Activated CD4-positive, alpha-beta T cell treated with anti-CD3 and anti-CD28 coated beads, Interleukin-2, amount 10 ng/mL, durations not matched to agents 24 days and 14 days (primary cell): ENCODE data around the gene LY9. TPM values are rescaled to one million over a fixed set of nuclear protein-coding genes. Genes with fewer than 3 reads are reported as not detected.
A peak's percentile ranks its signal among the peaks of the same experiment; 100 is the strongest.

Source experiments
- DNase-seq: peaks from one replicate; pipeline ENCODE4 v3.0.0; 2022
- H3K27ac Mint-ChIP-seq: one replicate; pipeline ENCODE4 v1.8.0; 2022; ENCODE audit warnings: mild to moderate bottlenecking, mixed read lengths
- H3K27me3 Mint-ChIP-seq: one replicate; pipeline ENCODE4 v1.8.0; 2022; ENCODE audit warnings: mixed read lengths
- H3K36me3 Mint-ChIP-seq: one replicate; pipeline ENCODE4 v1.8.0; 2022; ENCODE audit warnings: low read depth, mild to moderate bottlenecking, mixed read lengths
- H3K4me1 Mint-ChIP-seq: one replicate; pipeline ENCODE4 v1.8.0; 2021; ENCODE audit warnings: mixed read lengths
- H3K4me3 Mint-ChIP-seq: one replicate; pipeline ENCODE4 v1.8.0; 2022; ENCODE audit warnings: mild to moderate bottlenecking, moderate library complexity, mixed read lengths
- H3K9me3 Mint-ChIP-seq: one replicate; pipeline ENCODE4 v1.8.0; 2021; ENCODE audit warnings: mixed read lengths
- intact Hi-C: fragments of 100-400 bp; cut with micrococcal nuclease; formaldehyde crosslinking; loops from one replicate; pipeline ENCODE4 v1.15.1; 2023
- total RNA-seq: library from RNA; stranded (reverse); gene quantifications from 2 replicates; pipeline ENCODE4 v1.2.3, GENCODE V29; 2022

LY9 gene
- total RNA-seq, 1 donor from 2014 or later, result 0.30 TPM

DNA sequence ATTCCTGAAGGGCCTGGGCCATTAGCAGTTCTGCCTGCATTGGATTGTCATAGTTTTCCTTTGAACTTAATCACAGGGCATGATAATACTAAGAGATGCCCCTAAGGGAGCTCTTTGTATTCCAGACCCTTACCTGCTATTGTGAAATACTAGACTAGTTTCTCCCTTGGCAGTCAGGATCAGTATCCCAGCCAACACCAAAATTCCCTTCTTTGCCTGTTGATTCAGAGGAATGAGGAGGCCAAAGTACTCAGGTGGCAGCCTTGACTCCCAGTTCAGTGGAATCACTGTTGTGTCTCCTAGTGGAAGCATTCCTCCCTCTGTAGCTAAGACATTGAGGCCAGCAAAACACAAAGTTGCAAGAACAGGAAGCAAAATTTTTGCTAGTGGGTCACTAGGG lies 36.2 kb upstream of the LY9 start:
- no peak overlapping the region for H3K4me3 Mint-ChIP-seq
- DNase-seq, result no peak
- no peak overlapping the region for H3K27ac Mint-ChIP-seq
- no peaks in the 10 kb centered on the region for H3K27me3 Mint-ChIP-seq
- peaks cover 31% of the 10 kb centered on the region for H3K4me1 Mint-ChIP-seq
- intact Hi-C loops, result no loop called here
- H3K36me3 Mint-ChIP-seq, result peaks cover 10% of the 10 kb centered on the region
- peaks cover 31% of the 10 kb centered on the region for H3K9me3 Mint-ChIP-seq

DNA sequence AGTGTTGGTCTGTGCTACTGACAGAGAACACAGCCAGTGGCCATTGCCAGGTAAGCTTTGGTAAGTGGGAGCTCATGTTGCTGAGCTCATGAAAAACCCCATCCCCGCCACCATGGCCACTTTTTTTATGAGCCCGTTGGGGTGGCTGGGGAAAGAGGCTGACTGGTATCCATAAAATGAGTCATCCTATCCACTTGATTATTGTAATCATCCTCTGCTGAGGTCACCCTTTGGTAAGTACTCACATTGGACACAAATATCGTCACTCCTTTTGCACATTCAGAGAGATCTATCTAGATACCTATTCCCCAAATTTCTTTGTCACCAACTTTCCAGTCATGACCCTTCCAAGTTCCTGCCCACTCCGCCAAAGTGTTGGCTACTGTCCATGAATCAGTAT lies 34.9 kb upstream of the LY9 start:
- no peak for DNase-seq
- intact Hi-C loops, result no loop called here
- Mint-ChIP-seq H3K4me3 (no peak overlapping the region), H3K27ac (no peak overlapping the region), H3K27me3 (no peaks in the 10 kb centered on the region), H3K9me3 (peaks cover 27% of the 10 kb centered on the region), H3K4me1 (peaks cover 25% of the 10 kb centered on the region), H3K36me3 (peaks cover 10% of the 10 kb centered on the region)

- peaks cover 24% of the 10 kb centered on the region for H3K4me1 Mint-ChIP-seq
- peaks cover 23% of the 10 kb centered on the region for H3K9me3 Mint-ChIP-seq
- peaks cover 8% of the 10 kb centered on the region for H3K36me3 Mint-ChIP-seq
- H3K27me3 Mint-ChIP-seq, result no peaks in the 10 kb centered on the region
- DNase-seq, result no peak
- no peak overlapping the region for H3K27ac Mint-ChIP-seq
- no peak overlapping the region for H3K4me3 Mint-ChIP-seq
- intact Hi-C loops, result no loop called here
Observed at GRCh38 chr1:160761886-160762285, 34.1 kb upstream of the LY9 start.

- H3K27ac Mint-ChIP-seq, result no peak overlapping the region
- H3K4me1 Mint-ChIP-seq, result peaks cover 32% of the 10 kb centered on the region
- H3K4me3 Mint-ChIP-seq, result no peak overlapping the region
Observed at GRCh38 chr1:160763993-160764392, 32.0 kb upstream of the LY9 start.

GRCh38 chr1:160767395-160768294 lies 28.3 kb upstream of the LY9 start:
- peak; percentile 80 for DNase-seq
- Mint-ChIP-seq H3K4me1 (peaks cover 30% of the 10 kb centered on the region), H3K9me3 (no peaks in the 10 kb centered on the region), H3K27ac (peak overlapping the region; percentile 98), H3K27me3 (peaks cover 2% of the 10 kb centered on the region), H3K4me3 (peak overlapping the region; percentile 88), H3K36me3 (peaks cover 5% of the 10 kb centered on the region)
- intact Hi-C loops, result loop anchor here (1.0 to 5.0 kb wide), 6 partner anchors 23 to 140 kb away; no protein-coding TSS in a partner anchor

More at GRCh38 chr1:160763993-160764392, 32.0 kb upstream of the LY9 start:
- intact Hi-C loops, result no loop called here
- DNase-seq, result no peak
- Mint-ChIP-seq H3K27me3 (peaks cover 2% of the 10 kb centered on the region), H3K9me3 (peaks cover 19% of the 10 kb centered on the region), H3K36me3 (peaks cover 9% of the 10 kb centered on the region)

GRCh38 chr1:160768295-160768657 lies 27.7 kb upstream of the LY9 start:
- intact Hi-C loops, result loop anchor here (1.0 to 5.0 kb wide), 3 partner anchors 41 to 141 kb away; no protein-coding TSS in a partner anchor
- peak overlapping the region; percentile 98 for H3K27ac Mint-ChIP-seq
- H3K36me3 Mint-ChIP-seq, result peaks cover 5% of the 10 kb centered on the region
- H3K4me3 Mint-ChIP-seq, result peak overlapping the region; percentile 88
- H3K27me3 Mint-ChIP-seq, result peaks cover 2% of the 10 kb centered on the region
- peak; percentile 95 for DNase-seq
- no peaks in the 10 kb centered on the region for H3K9me3 Mint-ChIP-seq
- H3K4me1 Mint-ChIP-seq, result peaks cover 33% of the 10 kb centered on the region

GRCh38 chr1:160772331-160772730 lies 23.6 kb upstream of the LY9 start:
- no peaks in the 10 kb centered on the region for H3K27me3 Mint-ChIP-seq
- DNase-seq, result no peak
- no peaks in the 10 kb centered on the region for H3K36me3 Mint-ChIP-seq
- no peak overlapping the region for H3K4me3 Mint-ChIP-seq
- H3K4me1 Mint-ChIP-seq, result peaks cover 43% of the 10 kb centered on the region
- no peaks in the 10 kb centered on the region for H3K9me3 Mint-ChIP-seq
- no peak overlapping the region for H3K27ac Mint-ChIP-seq
- intact Hi-C loops, result no loop called here

DNA sequence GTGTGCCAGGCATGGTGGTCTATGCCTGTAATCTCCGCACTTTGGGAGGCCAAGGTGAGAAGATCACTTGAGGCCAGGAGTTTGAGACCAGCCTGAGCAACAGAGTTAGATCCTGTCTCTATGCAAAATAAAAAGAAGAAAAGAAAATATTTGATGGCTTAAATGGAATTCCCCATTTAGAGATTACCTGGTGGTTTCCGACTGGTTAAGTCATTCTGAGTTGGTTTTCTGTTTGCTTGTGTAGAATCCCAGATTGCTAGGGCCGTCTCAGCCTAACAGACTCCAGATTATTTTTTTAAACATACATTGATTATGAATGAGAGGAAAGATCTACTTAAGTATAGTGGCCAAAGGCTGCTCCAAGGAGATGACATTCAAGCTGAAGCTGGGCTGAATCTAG lies 22.9 kb upstream of the LY9 start:
- H3K27ac Mint-ChIP-seq, result no peak overlapping the region

DNA sequence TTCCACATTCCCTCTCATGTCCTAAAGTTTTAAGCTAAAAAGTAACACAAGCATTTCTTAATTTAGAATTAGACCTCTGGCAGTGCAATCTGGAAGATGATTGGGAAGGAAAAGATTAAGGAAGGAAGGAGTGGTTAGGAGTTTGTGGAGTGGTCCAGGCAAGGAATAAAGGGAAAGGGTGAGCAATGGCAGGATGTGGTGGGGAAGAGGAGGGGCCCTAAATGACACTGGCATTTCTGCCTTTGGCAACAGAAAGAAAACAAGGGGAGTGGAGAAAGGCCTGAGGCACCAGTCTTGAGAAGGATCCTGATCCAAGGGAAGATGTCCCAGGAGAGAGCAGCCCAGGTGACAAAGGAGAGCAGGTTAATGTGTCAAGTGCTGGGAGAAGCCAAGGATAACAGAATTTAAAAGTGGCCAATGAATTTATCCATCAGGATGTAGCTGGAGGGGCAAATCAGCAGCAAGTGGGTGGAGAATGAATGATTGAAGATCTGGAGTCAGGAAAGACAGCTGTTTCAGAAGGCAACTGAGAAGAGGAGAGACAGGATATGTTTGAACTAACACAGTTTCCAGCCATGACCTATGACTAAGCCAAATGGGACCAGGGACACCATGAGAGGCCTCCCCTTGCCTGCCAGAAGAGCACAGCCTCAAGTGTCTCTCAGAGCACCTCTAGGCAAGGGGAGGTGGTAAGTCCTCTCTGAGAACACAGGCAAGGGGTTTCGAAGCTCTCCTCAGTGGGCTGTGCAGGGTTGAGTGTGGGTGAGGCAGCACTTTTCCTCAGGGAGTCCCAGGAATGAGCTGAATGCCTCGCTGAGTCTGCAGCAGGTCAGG lies 20.9 kb upstream of the LY9 start:
- Mint-ChIP-seq H3K36me3 (no peaks in the 10 kb centered on the region), H3K9me3 (no peaks in the 10 kb centered on the region), H3K27ac (peak overlapping the region; percentile 39), H3K27me3 (no peaks in the 10 kb centered on the region), H3K4me1 (peaks cover 36% of the 10 kb centered on the region), H3K4me3 (peak overlapping the region; percentile 6)
- intact Hi-C loops, result no loop called here
- DNase-seq, result no peak

More for the DNA sequence above, 22.9 kb upstream of the LY9 start:
- no peak overlapping the region for H3K4me3 Mint-ChIP-seq
- no peaks in the 10 kb centered on the region for H3K9me3 Mint-ChIP-seq
- intact Hi-C loops, result no loop called here
- H3K4me1 Mint-ChIP-seq, result peaks cover 39% of the 10 kb centered on the region
- DNase-seq, result no peak
- no peaks in the 10 kb centered on the region for H3K27me3 Mint-ChIP-seq
- H3K36me3 Mint-ChIP-seq, result no peaks in the 10 kb centered on the region

DNA sequence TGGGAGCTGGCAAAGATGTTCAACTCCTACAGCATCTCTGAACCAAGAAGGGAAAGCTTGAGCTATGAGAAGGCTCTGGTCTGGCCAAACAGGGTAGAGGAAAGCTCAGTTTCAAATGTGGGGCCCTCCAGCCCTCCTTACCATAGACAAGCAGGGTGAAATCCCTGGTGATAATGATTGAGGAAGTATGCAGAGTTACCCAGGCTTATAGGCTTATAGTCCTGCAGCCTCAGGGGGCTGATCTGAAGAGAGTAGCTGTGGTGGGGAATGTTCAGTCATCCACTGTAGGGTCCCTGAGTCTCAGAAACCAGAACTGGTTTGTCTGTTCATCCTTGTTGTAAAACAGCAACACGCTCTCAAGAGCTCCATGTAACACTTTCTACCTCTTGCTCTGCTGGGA lies 19.8 kb upstream of the LY9 start:
- intact Hi-C loops, result loop anchor here (2.0 kb wide), 1 partner anchor 55 kb away; no protein-coding TSS in a partner anchor
- no peaks in the 10 kb centered on the region for H3K27me3 Mint-ChIP-seq
- H3K36me3 Mint-ChIP-seq, result no peaks in the 10 kb centered on the region
- no peak overlapping the region for H3K27ac Mint-ChIP-seq
- peaks cover 34% of the 10 kb centered on the region for H3K4me1 Mint-ChIP-seq
- no peak for DNase-seq
- no peaks in the 10 kb centered on the region for H3K9me3 Mint-ChIP-seq
- no peak overlapping the region for H3K4me3 Mint-ChIP-seq

DNA sequence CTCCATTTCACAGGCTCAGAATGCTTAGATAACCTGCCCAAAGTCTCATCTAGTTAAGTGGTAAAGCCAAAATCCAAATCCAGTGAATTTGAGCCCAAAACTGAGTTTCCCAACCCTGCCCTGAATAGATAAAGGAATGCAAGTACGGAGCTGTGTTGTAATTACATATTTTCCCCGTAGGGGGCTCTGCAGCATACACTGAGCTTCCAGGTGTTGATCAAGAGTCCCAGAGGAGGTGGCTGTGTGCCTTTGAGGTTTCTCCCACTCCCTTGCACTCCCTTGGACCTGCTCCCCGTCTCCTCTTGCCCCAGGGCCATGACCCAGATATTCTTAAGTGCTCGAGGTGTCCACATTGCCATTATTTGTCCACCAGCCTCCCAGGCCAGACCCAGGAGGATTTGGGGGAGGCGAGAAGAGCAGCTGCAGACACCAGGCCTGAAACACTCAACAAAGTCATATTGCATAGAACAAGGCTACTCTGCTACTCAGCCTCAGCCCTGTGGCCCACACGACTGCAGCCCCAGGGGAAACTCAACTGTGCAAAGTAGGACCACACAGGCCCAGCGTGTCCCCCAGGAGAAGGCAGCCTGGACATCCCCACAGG lies 18.4 kb upstream of the LY9 start:
- Mint-ChIP-seq H3K36me3 (no peaks in the 10 kb centered on the region), H3K9me3 (no peaks in the 10 kb centered on the region), H3K4me1 (peaks cover 41% of the 10 kb centered on the region), H3K4me3 (no peak overlapping the region), H3K27ac (no peak overlapping the region), H3K27me3 (no peaks in the 10 kb centered on the region)
- intact Hi-C loops, result loop anchor here (1.0 to 2.0 kb wide), 2 partner anchors 53 to 174 kb away; no protein-coding TSS in a partner anchor
- peak; percentile 87 for DNase-seq

DNA sequence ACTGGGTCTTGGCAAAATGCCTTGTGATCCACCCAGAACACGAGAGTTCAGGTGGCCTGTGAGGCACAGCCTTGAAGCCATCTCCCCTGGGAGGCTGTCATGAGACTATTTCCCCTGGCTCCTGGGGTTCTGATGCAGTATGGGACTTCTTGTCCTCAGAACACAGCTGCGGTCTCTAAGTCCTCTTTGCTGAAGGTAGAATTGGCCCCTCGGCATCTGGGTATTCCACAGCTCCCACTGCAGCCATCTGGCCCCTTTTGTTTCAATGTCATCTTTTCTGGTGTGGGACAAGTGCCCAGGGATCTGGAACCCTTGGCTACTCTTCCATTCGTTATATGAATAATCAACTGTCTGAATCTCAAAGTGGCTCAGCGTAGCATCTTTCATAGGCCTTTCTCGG lies 17.0 kb upstream of the LY9 start:
- H3K9me3 Mint-ChIP-seq, result no peaks in the 10 kb centered on the region
- H3K27me3 Mint-ChIP-seq, result no peaks in the 10 kb centered on the region
- DNase-seq, result no peak
- intact Hi-C loops, result loop anchor here (1.0 kb wide), 1 partner anchor 10 kb away; no protein-coding TSS in a partner anchor
- H3K4me1 Mint-ChIP-seq, result peaks cover 34% of the 10 kb centered on the region
- H3K4me3 Mint-ChIP-seq, result no peak overlapping the region
- H3K27ac Mint-ChIP-seq, result no peak overlapping the region
- no peaks in the 10 kb centered on the region for H3K36me3 Mint-ChIP-seq

DNA sequence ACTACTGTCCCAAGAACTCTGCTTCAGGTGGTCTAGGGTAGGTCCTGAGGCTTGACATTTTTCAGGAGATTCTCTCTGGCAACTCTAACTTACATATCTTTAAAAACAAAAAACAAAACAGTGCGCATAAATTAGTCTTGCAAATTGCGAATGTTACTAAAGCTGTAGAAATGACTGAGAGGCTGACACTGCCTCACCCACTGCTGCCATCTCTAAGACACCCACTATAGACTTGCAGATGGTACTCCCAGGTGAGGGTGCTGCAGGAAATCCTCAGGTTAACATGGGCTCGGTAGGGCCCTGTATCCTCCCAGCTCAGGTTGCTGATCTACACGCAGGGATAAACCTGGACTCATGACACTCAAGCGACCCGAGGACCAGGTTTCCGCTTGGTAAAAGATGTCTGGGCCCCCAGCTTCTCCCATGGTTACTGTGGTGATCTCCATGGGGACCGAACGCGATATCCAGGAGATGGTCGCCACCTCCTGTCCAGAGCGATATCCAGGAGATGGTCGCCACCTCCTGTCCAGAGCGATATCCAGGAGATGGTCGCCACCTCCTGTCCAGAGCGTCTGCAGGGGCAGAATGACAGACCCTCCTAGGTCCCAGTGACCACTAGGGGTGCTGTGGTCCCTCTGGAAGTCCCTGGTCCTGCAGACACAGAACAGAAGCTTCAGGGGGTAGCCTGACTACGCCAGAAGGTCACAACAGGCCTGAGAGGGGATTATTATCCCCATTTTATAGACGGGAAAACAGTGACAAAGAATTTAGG lies 16.2 kb upstream of the LY9 start:
- intact Hi-C loops, result loop anchor here (1.0 kb wide), 1 partner anchor 9 kb away; no protein-coding TSS in a partner anchor
- DNase-seq, result peak; percentile 72
- no peak overlapping the region for H3K27ac Mint-ChIP-seq
- H3K4me1 Mint-ChIP-seq, result peaks cover 28% of the 10 kb centered on the region
- peaks cover 3% of the 10 kb centered on the region for H3K27me3 Mint-ChIP-seq
- H3K4me3 Mint-ChIP-seq, result no peak overlapping the region
- H3K9me3 Mint-ChIP-seq, result no peaks in the 10 kb centered on the region
- H3K36me3 Mint-ChIP-seq, result no peaks in the 10 kb centered on the region
